Measurements from ENCODE around the gene PLEKHA8. TPM values are rescaled to one million over a fixed set of nuclear protein-coding genes. Genes with fewer than 3 reads are reported as not detected.

PLEKHA8 gene
- total RNA-seq, 1 experiment from 2014 or later: 8.4 TPM

DNA sequence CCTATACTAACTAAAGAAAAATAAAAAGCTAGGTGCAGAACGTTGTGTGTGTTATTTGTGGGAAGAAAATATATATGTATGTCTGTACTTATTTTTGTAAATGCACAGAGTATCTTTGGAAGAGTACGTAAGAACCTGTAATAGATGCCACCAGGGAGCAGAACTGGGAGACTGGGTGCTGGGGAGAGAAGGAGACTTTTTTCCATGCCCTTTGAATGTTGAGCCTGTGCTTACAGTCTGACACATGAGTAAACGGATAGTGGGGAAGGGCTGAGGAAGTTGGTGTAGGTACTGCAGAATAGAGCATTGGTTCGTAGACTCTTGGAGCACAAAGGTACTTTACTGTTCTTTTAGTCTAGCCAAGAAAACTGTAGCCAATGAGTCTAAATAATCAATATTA lies 37.3 kb upstream of the PLEKHA8 start:
- CTCF ChIA-PET: no interaction called here
- Histone ChIP-seq H3K4me3 (ENCODE audit: low read length) (no peak overlapping the region; the same call in 1 of the 2 replicates), H3K9me3 (ENCODE audit: low read length) (no peaks in the 10 kb centered on the region), H3K4me2 (ENCODE audit: low read length) (peak overlapping the region; percentile 81; the same call in 1 of the 2 replicates), H3K9ac (ENCODE audit: low read length) (no peak overlapping the region), H4K20me1 (ENCODE audit: low read length) (no peaks in the 10 kb centered on the region), H2AFZ (ENCODE audit: low read length) (no peak overlapping the region), H3K27me3 (ENCODE audit: low read length) (no peaks in the 10 kb centered on the region), H3K27ac (ENCODE audit: low read length) (no peak overlapping the region), H3K79me2 (ENCODE audit: low read length) (peaks cover 40% of the 10 kb centered on the region), H3K36me3 (ENCODE audit: low read depth, low read length) (no peaks in the 10 kb centered on the region), H3F3A (ENCODE audit: low read length, unreplicated experiment) (peaks cover 7% of the 10 kb centered on the region), H3K4me1 (ENCODE audit: insufficient read depth, low read length) (peaks cover 45% of the 10 kb centered on the region), H3K9me2 (replicated peaks; ENCODE audit: low read length) (no peaks in the 10 kb centered on the region)
- BruUV-seq (replicated peaks): no TSS peak
- TF ChIP-seq EZH2 (IDR thresholded peaks at IDR 0.05; ENCODE audit: low read length, unreplicated experiment) (no peak), EZH2phosphoT487 (IDR thresholded peaks at IDR 0.05; ENCODE audit: borderline replicate concordance, low read length) (no peak)
- TF ChIP-seq, protein P1, sequence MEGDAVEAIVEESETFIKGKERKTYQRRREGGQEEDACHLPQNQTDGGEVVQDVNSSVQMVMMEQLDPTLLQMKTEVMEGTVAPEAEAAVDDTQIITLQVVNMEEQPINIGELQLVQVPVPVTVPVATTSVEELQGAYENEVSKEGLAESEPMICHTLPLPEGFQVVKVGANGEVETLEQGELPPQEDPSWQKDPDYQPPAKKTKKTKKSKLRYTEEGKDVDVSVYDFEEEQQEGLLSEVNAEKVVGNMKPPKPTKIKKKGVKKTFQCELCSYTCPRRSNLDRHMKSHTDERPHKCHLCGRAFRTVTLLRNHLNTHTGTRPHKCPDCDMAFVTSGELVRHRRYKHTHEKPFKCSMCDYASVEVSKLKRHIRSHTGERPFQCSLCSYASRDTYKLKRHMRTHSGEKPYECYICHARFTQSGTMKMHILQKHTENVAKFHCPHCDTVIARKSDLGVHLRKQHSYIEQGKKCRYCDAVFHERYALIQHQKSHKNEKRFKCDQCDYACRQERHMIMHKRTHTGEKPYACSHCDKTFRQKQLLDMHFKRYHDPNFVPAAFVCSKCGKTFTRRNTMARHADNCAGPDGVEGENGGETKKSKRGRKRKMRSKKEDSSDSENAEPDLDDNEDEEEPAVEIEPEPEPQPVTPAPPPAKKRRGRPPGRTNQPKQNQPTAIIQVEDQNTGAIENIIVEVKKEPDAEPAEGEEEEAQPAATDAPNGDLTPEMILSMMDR (conservative IDR thresholded peaks at IDR 0.05; ENCODE audit: low read depth, low read length): no peak
- ATAC-seq (no peak), DNase-seq (peak; percentile 32)
- intact Hi-C loops (cut with micrococcal nuclease): no loop called here
- POLR2A ChIA-PET (ENCODE audit: unreplicated experiment): no interaction called here

DNA sequence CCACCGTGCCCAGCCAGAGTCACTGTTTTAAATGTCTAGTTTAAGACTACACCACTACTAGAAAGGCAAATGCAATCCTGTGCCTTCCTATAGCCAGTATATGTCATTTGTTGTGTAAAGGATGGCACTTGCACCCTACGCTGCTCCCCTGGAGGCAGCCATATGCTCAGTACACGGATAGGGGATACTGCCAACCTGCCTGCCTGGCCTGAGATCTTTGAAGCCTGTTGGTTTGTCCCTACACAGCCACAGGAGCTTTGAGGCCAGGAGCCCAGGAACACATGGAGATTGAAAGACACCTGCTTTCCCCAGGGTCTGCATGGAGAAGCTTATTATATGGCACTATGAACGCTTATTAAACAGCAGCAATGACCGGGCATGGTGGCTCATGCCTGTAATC lies 36.3 kb upstream of the PLEKHA8 start:
- POLR2A ChIA-PET (ENCODE audit: unreplicated experiment): interaction anchor here (0.6 kb wide), 1 partner anchor 38 kb away, joined by 3 read pairs; no protein-coding TSS in a partner anchor
- no peak for ATAC-seq

DNA sequence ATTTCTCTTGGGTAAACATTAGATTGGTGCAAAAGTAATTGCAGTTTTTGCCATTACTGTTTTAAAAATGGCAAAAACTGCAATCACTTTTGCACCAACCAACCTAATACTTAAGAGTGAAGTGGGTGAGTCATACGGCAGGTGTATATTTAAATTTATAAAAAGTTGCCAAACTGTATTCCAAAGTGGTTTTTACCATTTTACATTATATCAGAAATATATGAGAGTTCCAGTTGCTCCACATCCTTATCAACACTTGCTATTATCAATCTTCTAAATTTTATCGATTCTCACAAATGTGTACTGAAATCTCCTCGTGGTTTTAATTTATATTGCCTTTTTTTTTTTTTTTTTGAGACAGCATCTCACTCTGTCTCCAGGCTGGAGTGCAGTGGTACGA lies 35.1 kb upstream of the PLEKHA8 start:
- ChIA-PET CTCF (no interaction called here), POLR2A (ENCODE audit: unreplicated experiment) (no interaction called here)
- Histone ChIP-seq H3F3A (ENCODE audit: low read length, unreplicated experiment) (peaks cover 4% of the 10 kb centered on the region), H3K9ac (ENCODE audit: low read length) (no peak overlapping the region), H3K4me2 (ENCODE audit: low read length) (no peak overlapping the region), H3K27me3 (ENCODE audit: low read length) (no peaks in the 10 kb centered on the region), H3K79me2 (ENCODE audit: low read length) (peaks cover 22% of the 10 kb centered on the region), H3K9me2 (replicated peaks; ENCODE audit: low read length) (no peaks in the 10 kb centered on the region), H3K4me1 (ENCODE audit: insufficient read depth, low read length) (peaks cover 28% of the 10 kb centered on the region), H3K27ac (ENCODE audit: low read length) (no peak overlapping the region), H4K20me1 (ENCODE audit: low read length) (no peaks in the 10 kb centered on the region), H3K36me3 (ENCODE audit: low read depth, low read length) (no peaks in the 10 kb centered on the region), H3K4me3 (ENCODE audit: low read length) (no peak overlapping the region), H3K9me3 (ENCODE audit: low read length) (no peaks in the 10 kb centered on the region), H2AFZ (ENCODE audit: low read length) (no peak overlapping the region)
- DNase-seq: no peak
- BruUV-seq (replicated peaks): no TSS peak
- intact Hi-C loops (cut with micrococcal nuclease): no loop called here
- TF ChIP-seq EZH2 (IDR thresholded peaks at IDR 0.05; ENCODE audit: low read length, unreplicated experiment) (no peak), EZH2phosphoT487 (IDR thresholded peaks at IDR 0.05; ENCODE audit: borderline replicate concordance, low read length) (no peak)
- TF ChIP-seq, protein P1 (conservative IDR thresholded peaks at IDR 0.05; ENCODE audit: low read depth, low read length): no peak
- no peak for ATAC-seq

More for the DNA sequence above, 36.3 kb upstream of the PLEKHA8 start:
- Histone ChIP-seq H3K36me3 (ENCODE audit: low read depth, low read length) (no peaks in the 10 kb centered on the region), H3K9ac (ENCODE audit: low read length) (no peak overlapping the region), H4K20me1 (ENCODE audit: low read length) (no peaks in the 10 kb centered on the region), H3K27ac (ENCODE audit: low read length) (no peak overlapping the region), H3K4me3 (ENCODE audit: low read length) (no peak overlapping the region), H3K4me2 (ENCODE audit: low read length) (no peak overlapping the region), H2AFZ (ENCODE audit: low read length) (no peak overlapping the region), H3K27me3 (ENCODE audit: low read length) (no peaks in the 10 kb centered on the region), H3F3A (ENCODE audit: low read length, unreplicated experiment) (peaks cover 7% of the 10 kb centered on the region), H3K9me2 (replicated peaks; ENCODE audit: low read length) (no peaks in the 10 kb centered on the region), H3K79me2 (ENCODE audit: low read length) (peaks cover 30% of the 10 kb centered on the region), H3K4me1 (ENCODE audit: insufficient read depth, low read length) (peaks cover 39% of the 10 kb centered on the region), H3K9me3 (ENCODE audit: low read length) (no peaks in the 10 kb centered on the region)
- DNase-seq: no peak
- TF ChIP-seq, protein P1 (conservative IDR thresholded peaks at IDR 0.05; ENCODE audit: low read depth, low read length): no peak
- TF ChIP-seq EZH2 (IDR thresholded peaks at IDR 0.05; ENCODE audit: low read length, unreplicated experiment) (no peak), EZH2phosphoT487 (IDR thresholded peaks at IDR 0.05; ENCODE audit: borderline replicate concordance, low read length) (no peak)
- intact Hi-C loops (cut with micrococcal nuclease): no loop called here
- no TSS peak for BruUV-seq (replicated peaks)
- CTCF ChIA-PET: no interaction called here

Data from PC-3 (cell line).